H9 (cell line): ENCODE data around the gene RNU2-63P. TPM values are rescaled to one million over a fixed set of nuclear protein-coding genes. Genes with fewer than 3 reads are reported as not detected.
"Not testable (repeated sequence)": the region's sequence is repeated elsewhere in the genome, so short reads cannot be mapped to it uniquely, and the experiment has no call there.

Experiments
- DNase-seq: peaks from one replicate; pipeline ENCODE4 v3.0.0-alpha.2; 2017
- H2AFZ ChIP-seq: one replicate; pipeline ENCODE4 v1.6.1; 2013; ENCODE audit warnings: mild to moderate bottlenecking, low read length, control low read depth, moderate library complexity
- H2AK5ac ChIP-seq: 2 replicates; pipeline ENCODE4 v1.6.1; 2013; ENCODE audit warnings: low read length, control low read depth, mixed read lengths; ENCODE audit not compliant: insufficient read length
- H2BK120ac ChIP-seq: one replicate; pipeline ENCODE4 v1.6.1; 2013; ENCODE audit warnings: low read depth, mild to moderate bottlenecking, low read length, control low read depth, inconsistent platforms; ENCODE audit not compliant: poor library complexity, severe bottlenecking
- H2BK12ac ChIP-seq: 2 replicates; pipeline ENCODE4 v1.6.1; 2013; ENCODE audit warnings: low read length, control low read depth, mixed read lengths, low read depth; ENCODE audit not compliant: insufficient read length
- H2BK15ac ChIP-seq: 2 replicates; pipeline ENCODE4 v1.6.1; 2013; ENCODE audit warnings: low read depth, low read length, control low read depth
- H2BK20ac ChIP-seq: one replicate; pipeline ENCODE4 v1.6.1; 2013; ENCODE audit warnings: low read depth, mild to moderate bottlenecking, low read length, control low read depth, inconsistent platforms; ENCODE audit not compliant: poor library complexity, severe bottlenecking
- H2BK5ac ChIP-seq: 2 replicates; pipeline ENCODE4 v1.6.1; 2013; ENCODE audit warnings: low read length, control low read depth, mixed read lengths; ENCODE audit not compliant: insufficient read length
- H3K14ac ChIP-seq: 2 replicates; pipeline ENCODE4 v1.6.1; 2013; ENCODE audit warnings: low read length, control low read depth; ENCODE audit not compliant: insufficient read depth
- H3K18ac ChIP-seq: 2 replicates; pipeline ENCODE4 v1.6.1; 2013; ENCODE audit warnings: low read depth, mild to moderate bottlenecking, mixed read lengths, low read length, control low read depth; ENCODE audit not compliant: insufficient read length
- H3K23ac ChIP-seq: 2 replicates; pipeline ENCODE4 v1.6.1; 2013; ENCODE audit warnings: low read length, control low read depth, mixed read lengths, low read depth; ENCODE audit not compliant: insufficient read length
- H3K23me2 ChIP-seq: 2 replicates; pipeline ENCODE4 v1.6.1; 2013; ENCODE audit warnings: low read depth, mild to moderate bottlenecking, mixed read lengths, low read length, control low read depth; ENCODE audit not compliant: insufficient read length, poor library complexity, severe bottlenecking
- H3K27ac ChIP-seq: 2 replicates; pipeline ENCODE4 v1.5.1; 2013; ENCODE audit warnings: low read length, control low read depth, mixed read lengths, low read depth; ENCODE audit not compliant: insufficient read length
- H3K27me3 ChIP-seq: 2 replicates; pipeline ENCODE4 v1.6.1; 2013; ENCODE audit warnings: low read length, control low read depth, inconsistent platforms; ENCODE audit not compliant: insufficient read depth
- H3K4ac ChIP-seq: 2 replicates; pipeline ENCODE4 v1.6.1; 2013; ENCODE audit warnings: low read depth, mild to moderate bottlenecking, control low read depth, inconsistent platforms, low read length, moderate library complexity
- H3K4me1 ChIP-seq: 2 replicates; pipeline ENCODE4 v1.6.1; 2013; ENCODE audit warnings: low read length, control low read depth, inconsistent platforms; ENCODE audit not compliant: insufficient read depth
- H3K4me2 ChIP-seq: 2 replicates; pipeline ENCODE4 v1.6.1; 2013; ENCODE audit warnings: low read length, control low read depth, mixed read lengths; ENCODE audit not compliant: insufficient read length, insufficient read depth
- H3K56ac ChIP-seq: 2 replicates; pipeline ENCODE4 v1.6.1; 2013; ENCODE audit warnings: low read depth, mild to moderate bottlenecking, mixed read lengths, low read length, control low read depth; ENCODE audit not compliant: insufficient read length
- H3K79me1 ChIP-seq: 2 replicates; pipeline ENCODE4 v1.6.1; 2013; ENCODE audit warnings: low read depth, mild to moderate bottlenecking, moderate library complexity, low read length, control low read depth, inconsistent platforms; ENCODE audit not compliant: insufficient read depth, poor library complexity, severe bottlenecking
- H3K79me2 ChIP-seq: 2 replicates; pipeline ENCODE4 v1.6.1; 2013; ENCODE audit warnings: low read length, control low read depth, inconsistent platforms; ENCODE audit not compliant: insufficient read depth
- H3K9ac ChIP-seq: 2 replicates; pipeline ENCODE4 v1.6.1; 2013; ENCODE audit warnings: low read length, control low read depth, mixed read lengths; ENCODE audit not compliant: insufficient read length; ENCODE audit errors: extremely low read depth
- H3K9me3 ChIP-seq: one replicate; pipeline ENCODE4 v1.6.1; 2013; ENCODE audit warnings: low read depth, low read length, inconsistent platforms; ENCODE audit not compliant: control insufficient read depth
- H3T11ph ChIP-seq: one replicate; pipeline ENCODE4 v1.6.1; 2013; ENCODE audit warnings: mild to moderate bottlenecking, low read length, control low read depth, inconsistent platforms
- H4K20me1 ChIP-seq: one replicate; pipeline ENCODE4 v1.6.1; 2013; ENCODE audit not compliant: control insufficient read depth, insufficient read length, insufficient read depth
- H4K5ac ChIP-seq: 2 replicates; pipeline ENCODE4 v1.6.1; 2013; ENCODE audit warnings: low read depth, mild to moderate bottlenecking, mixed read lengths, low read length, control low read depth; ENCODE audit not compliant: insufficient read length
- H4K8ac ChIP-seq: replicated peaks from 2 replicates; pipeline ENCODE4 v1.6.1; 2013; ENCODE audit warnings: low read length, control low read depth, mixed read lengths, low read depth; ENCODE audit not compliant: insufficient read length
- H4K91ac ChIP-seq: 2 replicates; pipeline ENCODE4 v1.6.1; 2013; ENCODE audit warnings: low read depth, mild to moderate bottlenecking, moderate library complexity, mixed read lengths, low read length, control low read depth; ENCODE audit not compliant: insufficient read length
- H3K27ac Mint-ChIP-seq, 3 experiments: 2 replicates in 2 of 3; 3 replicates in 1 of 3; pipeline ENCODE4 v1.8.0; 2020 to 2021; ENCODE audit warnings: mixed read lengths in 3 of 3, mild to moderate bottlenecking in 1 of 3, moderate library complexity in 1 of 3
- H3K27me3 Mint-ChIP-seq: 2 replicates; pipeline ENCODE4 v1.8.0; 2021; ENCODE audit warnings: low read depth, mild to moderate bottlenecking, moderate library complexity, mixed read lengths
- H3K36me3 Mint-ChIP-seq, 3 experiments: 2 replicates in 2 of 3; 3 replicates in 1 of 3; pipeline ENCODE4 v1.8.0; 2020 to 2021; ENCODE audit warnings: low read depth in 3 of 3, mixed read lengths in 3 of 3; ENCODE audit not compliant: insufficient read depth in 1 of 3
- H3K4me1 Mint-ChIP-seq, 2 experiments: 2 replicates each; pipeline ENCODE4 v1.8.0; 2020; ENCODE audit warnings: mixed read lengths in 2 of 2
- H3K4me3 Mint-ChIP-seq, 2 experiments: 2 replicates in 1 of 2; 3 replicates in 1 of 2; pipeline ENCODE4 v1.8.0; 2020 to 2021; ENCODE audit warnings: mild to moderate bottlenecking in 2 of 2, mixed read lengths in 2 of 2, moderate library complexity in 1 of 2
- H3K9me3 Mint-ChIP-seq, 2 experiments: 2 replicates in 1 of 2; 3 replicates in 1 of 2; pipeline ENCODE4 v1.8.0; 2020; ENCODE audit warnings: mild to moderate bottlenecking in 2 of 2, mixed read lengths in 2 of 2, moderate library complexity in 1 of 2
- CTCF ChIP-seq: fragments of 200-600 bp; sonication (generic); conservative IDR thresholded peaks from 3 replicates; pipeline ENCODE4 v1.8.0; 2021; ENCODE audit warnings: antibody characterized with exemption, mild to moderate bottlenecking
- WGBS: extraction: QIAGEN DNeasy Blood & Tissue Kit; methylation state at CpG from one replicate; pipeline ENCODE4 v1.1.7; 2013; ENCODE audit warnings: missing lambda C conversion rate, low lambda C conversion rate, mixed read lengths; ENCODE audit not compliant: insufficient read length; ENCODE audit errors: extremely low coverage; 5-methylcytosine and 5-hydroxymethylcytosine counted together
- total RNA-seq: library from RNA; stranded (reverse); gene quantifications from 2 replicates; pipeline ENCODE4 v1.2.1, GENCODE V29; 2021

The RNU2-63P gene
- total RNA-seq, 1 experiment from 2014 or later: 31.1 TPM

GRCh38 chr2:88018909-88019308 lies 2.6 kb upstream of the RNU2-63P start:
- Histone ChIP-seq H2BK5ac (no peak overlapping the region), H3K9me3 (no peaks in the 10 kb centered on the region), H3K23me2 (no peaks in the 10 kb centered on the region), H3K79me1 (no peaks in the 10 kb centered on the region), H2AK5ac (no peak overlapping the region), H2BK120ac (no peak overlapping the region), H3K27me3 (no peaks in the 10 kb centered on the region), H4K20me1 (no peaks in the 10 kb centered on the region), H4K8ac (no peak overlapping the region), H3K18ac (no peak overlapping the region), H2AFZ (no peak overlapping the region), H2BK20ac (no peak overlapping the region), H4K91ac (no peak overlapping the region), H3K27ac (no peak overlapping the region), H3K14ac (no peak overlapping the region), H3K4me2 (no peak overlapping the region), H3K23ac (no peak overlapping the region), H3K4ac (no peak overlapping the region), H4K5ac (no peak overlapping the region), H2BK15ac (no peak overlapping the region), H3K9ac (no peak overlapping the region), H3K4me1 (peaks cover 9% of the 10 kb centered on the region; the same call in 1 of the 2 replicates), H3K56ac (no peak overlapping the region), H3T11ph (no peak overlapping the region), H2BK12ac (no peak overlapping the region), H3K79me2 (no peaks in the 10 kb centered on the region)
- TF ChIP-seq CTCF: no peak
- Mint-ChIP-seq H3K36me3 (no peaks in the 10 kb centered on the region; a peak in 1 of 7 replicates), H3K27me3 (no peaks in the 10 kb centered on the region), H3K4me1 (peaks cover 42 to 45% of the 10 kb centered on the region in 2 experiments), H3K4me3 (no peak overlapping the region), H3K27ac (peak overlapping the region; percentile 37 to 85 (median 83); a peak in 5 of 7 replicates), H3K9me3 (no peaks in the 10 kb centered on the region; a peak in 1 of 5 replicates)
- WGBS: no CpG with 5 or more reads among the region's 6 CpGs
- no peak for DNase-seq

GRCh38 chr2:88018077-88018805 lies 1.9 kb upstream of the RNU2-63P start:
- no CpG with 5 or more reads among the region's 11 CpGs for WGBS
- not testable (repeated sequence) for H3T11ph ChIP-seq, H3K23ac ChIP-seq, H3K23me2 ChIP-seq, H2AFZ ChIP-seq, H3K79me2 ChIP-seq, H4K5ac ChIP-seq, H3K4ac ChIP-seq, H3K27me3 Mint-ChIP-seq, H3K56ac ChIP-seq, H3K27me3 ChIP-seq, H2BK12ac ChIP-seq, H2BK5ac ChIP-seq, H3K18ac ChIP-seq, H3K9me3 Mint-ChIP-seq, H2BK120ac ChIP-seq, H3K79me1 ChIP-seq, DNase-seq, H3K4me1 ChIP-seq, H3K27ac ChIP-seq, H2BK20ac ChIP-seq, H3K36me3 Mint-ChIP-seq, H2AK5ac ChIP-seq, H3K4me2 ChIP-seq, H3K9ac ChIP-seq, H4K8ac ChIP-seq, H3K9me3 ChIP-seq, H4K20me1 ChIP-seq, H2BK15ac ChIP-seq, H3K14ac ChIP-seq, H4K91ac ChIP-seq, H3K27ac Mint-ChIP-seq
- Mint-ChIP-seq H3K4me3 (peak overlapping the region in 1 of 2 experiments; percentile 96; a peak in 1 of 5 replicates), H3K4me1 (peaks cover 39 to 42% of the 10 kb centered on the region in 2 experiments)
